GM19099 (cell line): ENCODE data around the gene IFNGR2.

Source experiments
- POLR2A ChIP-seq: IDR thresholded peaks from 3 replicates; pipeline ENCODE4 v1.6.1; 2011; ENCODE audit warnings: low read depth; ENCODE audit not compliant: insufficient read length; ENCODE audit errors: extremely low read depth

The IFNGR2 gene

DNA sequence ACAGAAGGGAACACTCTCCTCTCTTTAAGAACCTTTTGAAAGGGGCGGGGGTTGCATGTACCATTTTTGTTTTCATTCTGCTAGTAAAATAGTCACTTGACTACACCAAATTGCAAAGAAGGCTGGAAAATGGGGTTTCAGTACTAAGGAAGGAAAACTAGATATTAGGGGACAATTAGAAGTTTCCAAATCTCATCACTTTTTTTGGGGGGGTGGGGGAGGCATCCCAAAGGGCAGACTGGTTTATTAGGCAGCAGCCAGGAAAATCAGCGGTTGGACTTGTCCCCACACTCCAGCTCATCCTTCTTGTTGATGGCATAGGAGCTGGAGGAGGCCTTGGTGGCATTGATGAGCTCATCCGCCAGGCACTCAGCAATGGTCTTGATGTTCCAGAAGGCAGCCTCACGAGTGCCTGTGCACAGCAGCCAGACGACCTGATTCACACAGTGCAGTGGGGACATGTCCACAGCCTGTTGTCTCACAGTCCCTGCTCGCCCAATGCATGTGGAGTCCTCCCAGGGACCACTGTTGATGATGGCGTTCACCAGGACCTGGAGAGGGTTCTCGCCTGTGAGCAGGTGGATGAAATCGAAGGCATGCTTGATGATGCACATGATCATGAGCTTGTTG, 78.2 kb downstream of the IFNGR2 start:
- TF ChIP-seq POLR2A: no peak
